GM12873 (cell line): ENCODE results near the gene RIOX2.

ENCODE experiments used
- TF ChIP-seq, protein P1 (sequence below): IDR thresholded peaks from 2 replicates; pipeline ENCODE4 v1.5.1; 2012; ENCODE audit warnings: low read depth, mild to moderate bottlenecking, moderate library complexity, low read length, control low read depth; ENCODE audit not compliant: insufficient read depth; ENCODE audit errors: missing control alignments

RIOX2 gene

DNA sequence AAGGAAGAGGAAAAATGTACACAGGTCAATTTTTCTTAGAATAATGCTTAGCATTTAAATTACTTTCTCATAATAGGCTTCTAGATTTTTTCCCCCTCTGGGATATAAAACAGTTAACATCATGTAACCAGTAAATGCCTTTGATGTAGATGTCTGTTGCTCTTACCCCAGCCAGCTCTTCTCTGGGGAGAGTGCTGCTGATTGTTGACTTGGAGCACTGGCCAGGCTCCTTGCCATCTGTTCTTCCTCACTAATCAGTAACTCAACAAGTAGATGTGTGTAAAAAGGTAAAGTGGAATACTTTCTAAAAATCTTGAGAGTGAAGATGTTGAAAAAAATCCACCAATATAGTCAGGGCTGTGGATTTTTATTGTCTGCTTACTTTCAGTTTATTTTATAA lies 42.2 kb downstream of the RIOX2 start:
- TF ChIP-seq, protein P1, sequence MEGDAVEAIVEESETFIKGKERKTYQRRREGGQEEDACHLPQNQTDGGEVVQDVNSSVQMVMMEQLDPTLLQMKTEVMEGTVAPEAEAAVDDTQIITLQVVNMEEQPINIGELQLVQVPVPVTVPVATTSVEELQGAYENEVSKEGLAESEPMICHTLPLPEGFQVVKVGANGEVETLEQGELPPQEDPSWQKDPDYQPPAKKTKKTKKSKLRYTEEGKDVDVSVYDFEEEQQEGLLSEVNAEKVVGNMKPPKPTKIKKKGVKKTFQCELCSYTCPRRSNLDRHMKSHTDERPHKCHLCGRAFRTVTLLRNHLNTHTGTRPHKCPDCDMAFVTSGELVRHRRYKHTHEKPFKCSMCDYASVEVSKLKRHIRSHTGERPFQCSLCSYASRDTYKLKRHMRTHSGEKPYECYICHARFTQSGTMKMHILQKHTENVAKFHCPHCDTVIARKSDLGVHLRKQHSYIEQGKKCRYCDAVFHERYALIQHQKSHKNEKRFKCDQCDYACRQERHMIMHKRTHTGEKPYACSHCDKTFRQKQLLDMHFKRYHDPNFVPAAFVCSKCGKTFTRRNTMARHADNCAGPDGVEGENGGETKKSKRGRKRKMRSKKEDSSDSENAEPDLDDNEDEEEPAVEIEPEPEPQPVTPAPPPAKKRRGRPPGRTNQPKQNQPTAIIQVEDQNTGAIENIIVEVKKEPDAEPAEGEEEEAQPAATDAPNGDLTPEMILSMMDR, result no peak

- TF ChIP-seq, protein P1, result no peak
These were observed 43.2 kb downstream of the RIOX2 start for GRCh38 chr3:97928986-97929385.

DNA sequence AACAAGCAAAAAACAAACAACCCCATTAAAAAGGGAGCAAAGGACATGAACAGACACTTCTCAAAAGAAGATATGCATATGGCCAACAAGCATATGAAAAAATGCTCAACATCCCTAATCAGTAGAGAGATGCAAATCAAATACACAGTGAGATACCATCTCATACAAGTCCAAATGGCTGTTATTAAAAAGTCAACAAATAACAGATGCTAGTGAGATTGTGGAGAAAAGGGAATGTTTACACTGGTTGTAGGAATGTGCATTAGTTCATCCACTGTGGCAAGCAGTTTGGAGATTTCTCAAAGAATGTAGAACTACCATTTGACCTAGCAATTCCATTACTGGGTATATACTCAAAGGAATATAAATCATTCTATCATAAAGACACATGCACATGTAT lies 44.5 kb downstream of the RIOX2 start:
- TF ChIP-seq, protein P1, result no peak

GRCh38 chr3:97917813-97918536 lies 54.3 kb downstream of the RIOX2 start:
- TF ChIP-seq, protein P1, result no peak

DNA sequence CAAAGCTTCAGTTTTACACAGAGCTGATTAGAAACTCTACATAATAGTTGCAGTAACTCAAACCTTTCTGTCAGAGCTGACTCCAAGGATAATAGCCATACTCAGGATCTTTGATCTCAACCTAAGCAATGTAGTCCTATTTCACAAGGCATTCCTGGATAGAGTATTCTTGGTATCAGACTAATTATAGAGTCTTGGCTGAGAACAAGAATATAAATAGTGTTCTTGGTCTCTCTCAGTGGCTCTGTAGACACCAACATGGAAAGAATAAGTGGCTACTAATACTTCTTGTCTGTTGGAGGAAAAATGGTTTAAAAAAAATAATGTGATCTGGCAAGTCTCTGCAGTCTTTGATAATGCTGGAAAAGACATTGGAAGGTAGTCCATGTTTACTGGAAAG lies 55.7 kb downstream of the RIOX2 start:
- TF ChIP-seq, protein P1, result no peak

- TF ChIP-seq, protein P1, result no peak
These were observed 57.8 kb downstream of the RIOX2 start for GRCh38 chr3:97914388-97914787.

DNA sequence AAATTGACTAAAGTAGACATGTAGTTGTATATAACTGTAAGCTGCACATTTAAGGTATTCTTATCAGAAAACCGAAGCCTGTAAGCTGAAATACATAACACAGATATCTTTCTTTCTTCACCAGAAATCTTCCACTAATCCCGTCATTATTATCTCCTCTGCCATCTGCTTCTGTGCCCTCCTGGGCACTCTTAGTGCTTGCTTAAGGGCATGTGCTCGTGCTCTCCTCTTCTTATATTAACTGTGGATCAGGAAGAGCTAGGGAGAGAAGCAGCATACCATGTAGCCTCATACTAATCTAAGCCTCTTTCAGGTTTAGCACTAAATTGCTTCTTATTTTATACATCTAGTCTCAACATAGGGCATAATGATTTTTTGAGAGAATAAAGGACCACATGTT lies 60.8 kb downstream of the RIOX2 start:
- TF ChIP-seq, protein P1, result no peak

GRCh38 chr3:97910931-97911351 lies 61.3 kb downstream of the RIOX2 start:
- TF ChIP-seq, protein P1, result no peak
